Thyroid gland (tissue), 4 donors: Measurements from ENCODE around the gene LALBA.
"Not testable (repeated sequence)": the region's sequence is repeated elsewhere in the genome, so short reads cannot be mapped to it uniquely, and the experiment has no call there.

Experiments used
- POLR2A ChIP-seq, 2 donors: fragments of 450-650 bp; IDR thresholded peaks; one replicate each; pipeline ENCODE4 v1.6.1; 2017; ENCODE audit warnings: antibody characterized with exemption in 2 of 2, mild to moderate bottlenecking in 2 of 2, moderate library complexity in 1 of 2
- TF ChIP-seq, protein P1 (sequence below), 6 experiments: fragments of 200-600 bp in 3 of 6; fragments of 450-650 bp in 3 of 6; sonication (generic) in 3 of 6; IDR thresholded peaks; one replicate each; pipeline ENCODE4 v1.5.1; 2016 to 2019; ENCODE audit warnings: antibody characterized with exemption in 6 of 6, mild to moderate bottlenecking in 2 of 6, inconsistent platforms in 1 of 6, moderate library complexity in 1 of 6

DNA sequence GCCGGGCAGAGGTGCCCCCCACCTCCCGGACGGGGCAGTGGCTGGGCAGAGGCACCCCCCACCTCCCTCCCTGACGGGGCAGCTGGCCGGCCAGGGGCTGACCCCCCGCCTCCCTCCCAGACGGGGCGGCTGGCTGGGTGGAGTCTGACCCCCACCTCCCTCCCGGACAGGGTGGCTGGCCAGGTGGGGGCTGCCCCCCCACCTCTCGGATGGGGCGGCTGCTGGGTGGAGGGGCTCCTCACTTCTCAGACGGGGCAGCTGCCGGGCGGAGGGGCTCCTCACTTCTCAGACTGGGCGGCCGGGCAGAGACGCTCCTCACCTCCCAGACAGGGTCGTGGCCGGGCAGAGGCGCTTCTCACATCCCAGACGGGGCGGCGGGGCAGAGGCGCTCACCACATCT is 49.5 kb downstream of the LALBA start:
- TF ChIP-seq, protein P1, sequence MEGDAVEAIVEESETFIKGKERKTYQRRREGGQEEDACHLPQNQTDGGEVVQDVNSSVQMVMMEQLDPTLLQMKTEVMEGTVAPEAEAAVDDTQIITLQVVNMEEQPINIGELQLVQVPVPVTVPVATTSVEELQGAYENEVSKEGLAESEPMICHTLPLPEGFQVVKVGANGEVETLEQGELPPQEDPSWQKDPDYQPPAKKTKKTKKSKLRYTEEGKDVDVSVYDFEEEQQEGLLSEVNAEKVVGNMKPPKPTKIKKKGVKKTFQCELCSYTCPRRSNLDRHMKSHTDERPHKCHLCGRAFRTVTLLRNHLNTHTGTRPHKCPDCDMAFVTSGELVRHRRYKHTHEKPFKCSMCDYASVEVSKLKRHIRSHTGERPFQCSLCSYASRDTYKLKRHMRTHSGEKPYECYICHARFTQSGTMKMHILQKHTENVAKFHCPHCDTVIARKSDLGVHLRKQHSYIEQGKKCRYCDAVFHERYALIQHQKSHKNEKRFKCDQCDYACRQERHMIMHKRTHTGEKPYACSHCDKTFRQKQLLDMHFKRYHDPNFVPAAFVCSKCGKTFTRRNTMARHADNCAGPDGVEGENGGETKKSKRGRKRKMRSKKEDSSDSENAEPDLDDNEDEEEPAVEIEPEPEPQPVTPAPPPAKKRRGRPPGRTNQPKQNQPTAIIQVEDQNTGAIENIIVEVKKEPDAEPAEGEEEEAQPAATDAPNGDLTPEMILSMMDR (IDR thresholded peaks at IDR 0.05): not testable (repeated sequence)
- not testable (repeated sequence) for TF ChIP-seq POLR2A (IDR thresholded peaks at IDR 0.05)
